IPS DF 19.7 (cell line): ENCODE data around the gene OR4D2.

Experiments used
- DNase-seq: peaks from one replicate; pipeline ENCODE4 v3.0.0-alpha.2; 2013; ENCODE audit warnings: low read depth, low spot score

The OR4D2 gene

GRCh38 chr17:58210922-58211321, 44.1 kb downstream of the OR4D2 start:
- DNase-seq = no peak

GRCh38 chr17:58215685-58216084, 48.9 kb downstream of the OR4D2 start:
- no peak for DNase-seq

- no peak for DNase-seq
Observed at GRCh38 chr17:58217766-58218165, 51.0 kb downstream of the OR4D2 start.

- DNase-seq = no peak
Observed at GRCh38 chr17:58219007-58219788, 52.4 kb downstream of the OR4D2 start, which contains the start of gene MKS1. Gene MKS1, minus strand, starts transcription at chr17:58219255. Its CDS starts 25 bp downstream, at chr17:58219230.

GRCh38 chr17:58219789-58220183, 53.0 kb downstream of the OR4D2 start:
- DNase-seq = no peak
